Measurements from ENCODE around the gene APBA2. TPM values are rescaled to one million over a fixed set of nuclear protein-coding genes. Genes with fewer than 3 reads are reported as not detected.

The APBA2 gene
- total RNA-seq, 2 experiments from 2014 or later = not detected

GRCh38 chr15:29016518-29016917 lies 130.7 kb downstream of the APBA2 start:
- no peaks in the 10 kb centered on the region for H3K79me2 ChIP-seq (ENCODE audit: insufficient read depth, low read depth, low read length)
- no peak overlapping the region for H3K4me2 ChIP-seq (ENCODE audit: low read length)
- no peaks in the 10 kb centered on the region for H3K36me3 ChIP-seq (ENCODE audit: insufficient read depth, low read length)
- no peak overlapping the region for H2AFZ ChIP-seq (ENCODE audit: low read length)
- no TSS peak for BruUV-seq (replicated peaks)
- no peak for TF ChIP-seq EZH2phosphoT487 (IDR thresholded peaks at IDR 0.05; ENCODE audit: borderline replicate concordance, low read depth, low read length)
- TF ChIP-seq CTCF (conservative IDR thresholded peaks at IDR 0.05; ENCODE audit: low read length) = no peak
- intact Hi-C loops (cut with micrococcal nuclease; ENCODE audit: unreplicated experiment) = no loop called here
- H3K9me2 ChIP-seq (ENCODE audit: insufficient read depth, low read length) = no peaks in the 10 kb centered on the region
- H3K9me3 ChIP-seq (ENCODE audit: low read length) = no peaks in the 10 kb centered on the region
- H3K27ac ChIP-seq (ENCODE audit: low read depth, low read length, poor library complexity, severe bottlenecking) = no peak overlapping the region
- H3K4me1 ChIP-seq (ENCODE audit: insufficient read depth, low read length, poor library complexity, severe bottlenecking) = no peaks in the 10 kb centered on the region
- DNase-seq (ENCODE audit: low spot score) = no peak
- CTCF ChIA-PET (ENCODE audit: unreplicated experiment) = no interaction called here
- POLR2A ChIA-PET = no interaction called here
- H4K20me1 ChIP-seq (ENCODE audit: insufficient read depth, low read length) = no peaks in the 10 kb centered on the region
- no peak overlapping the region for H3K4me3 ChIP-seq (ENCODE audit: low read depth, low read length, poor library complexity, severe bottlenecking)

GRCh38 chr15:29018120-29018805 lies 132.5 kb downstream of the APBA2 start:
- H3K4me1 ChIP-seq (ENCODE audit: insufficient read depth, low read length, poor library complexity, severe bottlenecking) = no peaks in the 10 kb centered on the region
- no peak overlapping the region for H3K4me2 ChIP-seq (ENCODE audit: low read length)
- ChIA-PET CTCF (ENCODE audit: unreplicated experiment) (no interaction called here), POLR2A (no interaction called here)
- intact Hi-C loops (cut with micrococcal nuclease; ENCODE audit: unreplicated experiment) = no loop called here
- H3K9me2 ChIP-seq (ENCODE audit: insufficient read depth, low read length) = no peaks in the 10 kb centered on the region
- H3K27ac ChIP-seq (ENCODE audit: low read depth, low read length, poor library complexity, severe bottlenecking) = no peak overlapping the region
- H3K9me3 ChIP-seq (ENCODE audit: low read length) = no peaks in the 10 kb centered on the region
- BruUV-seq (replicated peaks) = no TSS peak
- no peak for DNase-seq (ENCODE audit: low spot score)
- H3K36me3 ChIP-seq (ENCODE audit: insufficient read depth, low read length) = no peaks in the 10 kb centered on the region
- no peak overlapping the region for H3K4me3 ChIP-seq (ENCODE audit: low read depth, low read length, poor library complexity, severe bottlenecking)
- H3K79me2 ChIP-seq (ENCODE audit: insufficient read depth, low read depth, low read length) = no peaks in the 10 kb centered on the region
- no peaks in the 10 kb centered on the region for H4K20me1 ChIP-seq (ENCODE audit: insufficient read depth, low read length)
- no peak overlapping the region for H2AFZ ChIP-seq (ENCODE audit: low read length)
- TF ChIP-seq EZH2phosphoT487 (IDR thresholded peaks at IDR 0.05; ENCODE audit: borderline replicate concordance, low read depth, low read length) (no peak), CTCF (conservative IDR thresholded peaks at IDR 0.05; ENCODE audit: low read length) (no peak)

Measured in OCI-LY7 (cell line).